Common myeloid progenitor, CD34-positive (primary cell): Measurements from ENCODE around the gene CSNK1A1L.
"Not testable (repeated sequence)": the region's sequence is repeated elsewhere in the genome, so short reads cannot be mapped to it uniquely, and the experiment has no call there.

Experiments used
- CTCF ChIA-PET: fragments of 350-600 bp; sonication (Branson Sonifier 250); formaldehyde crosslinking; loops from one replicate; lab custom pipeline; 2021; ENCODE audit warnings: antibody characterized with exemption; lab: Charles Lee
- POLR2A ChIA-PET: fragments of 350-600 bp; sonication (Branson Sonifier 250); formaldehyde crosslinking; loops from one replicate; lab custom pipeline; 2021; ENCODE audit warnings: antibody characterized with exemption; lab: Charles Lee
- DNase-seq, 3 donors: peaks; one replicate each; pipeline versions ENCODE4 v3.0.0 to v3.0.0-alpha.2; 2013
- H3K27ac ChIP-seq, 2 experiments: 1 replicate in 1 of 2; 2 replicates in 1 of 2; pipeline ENCODE4 v1.7.0; 2013; ENCODE audit warnings: inconsistent platforms in 2 of 2, low read length in 2 of 2, mild to moderate bottlenecking in 2 of 2, low read depth in 1 of 2, moderate library complexity in 1 of 2; ENCODE audit not compliant: severe bottlenecking in 2 of 2, insufficient read depth in 1 of 2, poor library complexity in 1 of 2
- H3K27me3 ChIP-seq, 5 experiments: replicated peaks in 2 of 5; 1 replicate in 3 of 5; 2 replicates in 2 of 5; pipeline versions ENCODE4 v1.6.1 to v1.7.0; 2013; ENCODE audit warnings: low read length in 4 of 5, mild to moderate bottlenecking in 2 of 5, moderate library complexity in 2 of 5, inconsistent platforms in 1 of 5; ENCODE audit not compliant: insufficient read depth in 5 of 5, control insufficient read depth in 4 of 5
- H3K36me3 ChIP-seq, 4 experiments: 1 replicate in 2 of 4; 2 replicates in 2 of 4; pipeline versions ENCODE4 v1.6.1 to v1.7.0; 2013; ENCODE audit warnings: low read length in 3 of 4, control low read depth in 1 of 4, mild to moderate bottlenecking in 1 of 4; ENCODE audit not compliant: control insufficient read depth in 4 of 4, insufficient read depth in 4 of 4
- H3K4me1 ChIP-seq, 4 experiments: 1 replicate in 3 of 4; 2 replicates in 1 of 4; pipeline versions ENCODE4 v1.6.1 to v1.7.1; 2013; ENCODE audit warnings: low read length in 3 of 4, mild to moderate bottlenecking in 3 of 4, control low read depth in 1 of 4, inconsistent platforms in 1 of 4, moderate library complexity in 1 of 4; ENCODE audit not compliant: control insufficient read depth in 4 of 4, insufficient read depth in 4 of 4; ENCODE audit errors: control extremely low read depth in 1 of 4
- H3K4me3 ChIP-seq, 7 experiments: 1 replicate in 4 of 7; 2 replicates in 3 of 7; pipeline versions ENCODE4 v1.5.1 to v1.7.0; 2013; ENCODE audit warnings: mild to moderate bottlenecking in 7 of 7, low read length in 6 of 7, moderate library complexity in 6 of 7, inconsistent platforms in 2 of 7, low read depth in 2 of 7, control low read depth in 1 of 7; ENCODE audit not compliant: insufficient read depth in 4 of 7, control insufficient read depth in 1 of 7; ENCODE audit errors: extremely low read depth in 1 of 7
- H3K9me3 ChIP-seq, 5 experiments: 1 replicate in 4 of 5; 2 replicates in 1 of 5; pipeline versions ENCODE4 v1.6.1 to v1.7.1; 2013; ENCODE audit warnings: low read length in 4 of 5, mild to moderate bottlenecking in 2 of 5, inconsistent platforms in 1 of 5, low read depth in 1 of 5, moderate library complexity in 1 of 5; ENCODE audit not compliant: control insufficient read depth in 4 of 5, insufficient read depth in 2 of 5; ENCODE audit errors: control extremely low read depth in 1 of 5
- WGBS: methylation state at CpG from one replicate; pipeline ENCODE4 v1.1.5; 2013; ENCODE audit not compliant: insufficient coverage; 5-methylcytosine and 5-hydroxymethylcytosine counted together

The CSNK1A1L gene

GRCh38 chr13:37056228-37056627 lies 49.2 kb downstream of the CSNK1A1L start:
- CTCF ChIA-PET, result interaction anchor here (1.0 kb wide), 1 partner anchor 39 kb away, joined by 3 read pairs; no protein-coding TSS in a partner anchor

More at GRCh38 chr13:37056228-37056627, 49.2 kb downstream of the CSNK1A1L start:
- H3K4me3 ChIP-seq, H3K27me3 ChIP-seq, POLR2A ChIA-PET, DNase-seq, H3K36me3 ChIP-seq, H3K9me3 ChIP-seq, H3K27ac ChIP-seq: not testable (repeated sequence)
- no CpG with 5 or more reads among the region's 2 CpGs for WGBS
- peaks cover 5 to 14% (median 11%) of the 10 kb centered on the region in 4 experiments for H3K4me1 ChIP-seq
